ENCODE measurements around the gene BORCS8. TPM values are rescaled to one million over a fixed set of nuclear protein-coding genes. Genes with fewer than 3 reads are reported as not detected.
"Not testable (repeated sequence)": the region's sequence is repeated elsewhere in the genome, so short reads cannot be mapped to it uniquely, and the experiment has no call there.

The BORCS8 gene
- 10 to 100 TPM; 27.9 to 28.4 TPM for total RNA-seq
- long read RNA-seq, transcript BORCS8-202 (6 exons, 1,429 nt) = major isoform, 18 of 29 reads
- long read RNA-seq, partial matches to known transcripts = 2 of 29 reads
- long read RNA-seq, other reads (novel, unspliced or antisense) = 3 of 29 reads

- ATAC-seq = peak; percentile 92
- intact Hi-C loops (cut with DNase I, micrococcal nuclease) = loop anchor here in 1 of 2 donors (5.0 kb wide), 1 partner anchor 215 kb away; the partner anchor contains the start of gene GATAD2A
- DNase-seq = peak; percentile 99 to 100
These were observed at the start of gene BORCS8, which contains the start of gene RFXANK for GRCh38 chr19:19192078-19192882. Gene BORCS8 (minus strand): TSS chr19:19192152. CDS start chr19:19192117, 35 bp downstream. Gene RFXANK (plus strand): TSS chr19:19192258. CDS start chr19:19193947, 1,689 bp downstream.

- intact Hi-C loops (cut with DNase I, micrococcal nuclease) = no loop called here
- DNase-seq (no peak), ATAC-seq (no peak)
These were observed 48.5 kb upstream of the BORCS8 start for GRCh38 chr19:19240476-19240875.

- intact Hi-C loops (cut with DNase I, micrococcal nuclease) = no loop called here
- no peak for ATAC-seq
- DNase-seq = no peak
These were observed 47.7 kb upstream of the BORCS8 start for GRCh38 chr19:19239675-19240074.

GRCh38 chr19:19238126-19238894, 46.4 kb upstream of the BORCS8 start:
- ATAC-seq (no peak), DNase-seq (no peak)
- intact Hi-C loops (cut with DNase I, micrococcal nuclease) = no loop called here

- no peak for ATAC-seq
- no peak for DNase-seq
- intact Hi-C loops (cut with DNase I, micrococcal nuclease) = no loop called here
These were observed 44.2 kb upstream of the BORCS8 start for GRCh38 chr19:19236173-19236572.

GRCh38 chr19:19234220-19234816, 42.4 kb upstream of the BORCS8 start:
- DNase-seq = no peak
- no peak for ATAC-seq
- intact Hi-C loops (cut with DNase I, micrococcal nuclease) = no loop called here

GRCh38 chr19:19232261-19232721, 40.3 kb upstream of the BORCS8 start:
- DNase-seq = no peak
- ATAC-seq = no peak
- intact Hi-C loops (cut with DNase I, micrococcal nuclease) = no loop called here

- intact Hi-C loops (cut with DNase I, micrococcal nuclease) = no loop called here
- no peak for DNase-seq
- ATAC-seq = no peak
These were observed 39.0 kb upstream of the BORCS8 start for GRCh38 chr19:19230999-19231398.

GRCh38 chr19:19229701-19230100, 37.7 kb upstream of the BORCS8 start:
- no peak for DNase-seq
- ATAC-seq = no peak
- intact Hi-C loops (cut with DNase I, micrococcal nuclease) = no loop called here

GRCh38 chr19:19227217-19227616, 35.3 kb upstream of the BORCS8 start:
- no peak for ATAC-seq
- DNase-seq = no peak
- intact Hi-C loops (cut with DNase I, micrococcal nuclease) = no loop called here

- no peak for DNase-seq
- no peak for ATAC-seq
- intact Hi-C loops (cut with DNase I, micrococcal nuclease) = no loop called here
These were observed 34.7 kb upstream of the BORCS8 start for GRCh38 chr19:19226663-19227062.

GRCh38 chr19:19226204-19226603, 34.3 kb upstream of the BORCS8 start:
- intact Hi-C loops (cut with DNase I, micrococcal nuclease) = no loop called here

GRCh38 chr19:19224852-19225494, 33.0 kb upstream of the BORCS8 start:
- intact Hi-C loops (cut with DNase I, micrococcal nuclease) = no loop called here
- peak; percentile 69 to 87 for DNase-seq
- peak; percentile 96 for ATAC-seq

More at GRCh38 chr19:19226204-19226603, 34.3 kb upstream of the BORCS8 start:
- no peak for DNase-seq
- no peak for ATAC-seq

GRCh38 chr19:19224150-19224851, 32.3 kb upstream of the BORCS8 start:
- intact Hi-C loops (cut with DNase I, micrococcal nuclease) = no loop called here
- no peak for DNase-seq
- ATAC-seq = no peak

- ATAC-seq (no peak), DNase-seq (no peak)
- intact Hi-C loops (cut with DNase I, micrococcal nuclease) = no loop called here
These were observed 31.7 kb upstream of the BORCS8 start for GRCh38 chr19:19223636-19224035.

GRCh38 chr19:19223060-19223459, 31.1 kb upstream of the BORCS8 start:
- intact Hi-C loops (cut with DNase I, micrococcal nuclease) = no loop called here
- ATAC-seq (no peak), DNase-seq (no peak)

GRCh38 chr19:19221000-19221399, 29.0 kb upstream of the BORCS8 start:
- intact Hi-C loops (cut with DNase I, micrococcal nuclease); ATAC-seq: not testable (repeated sequence)

GRCh38 chr19:19218911-19219310, 27.0 kb upstream of the BORCS8 start:
- ATAC-seq = no peak
- DNase-seq = no peak
- intact Hi-C loops (cut with DNase I, micrococcal nuclease) = no loop called here

More at GRCh38 chr19:19221000-19221399, 29.0 kb upstream of the BORCS8 start:
- DNase-seq = not testable (repeated sequence)
